Rectal smooth muscle tissue (tissue), 1 donor: ENCODE results near the gene NOG.

Experiments used
- H3K27ac ChIP-seq: one replicate; pipeline ENCODE4 v1.7.0; 2013; ENCODE audit warnings: low read depth, low read length, inconsistent platforms
- H3K27me3 ChIP-seq: one replicate; pipeline ENCODE4 v1.7.0; 2013; ENCODE audit warnings: low read length; ENCODE audit not compliant: control insufficient read depth, insufficient read depth
- H3K36me3 ChIP-seq: one replicate; pipeline ENCODE4 v1.7.0; 2013; ENCODE audit warnings: low read length; ENCODE audit not compliant: control insufficient read depth, insufficient read depth
- H3K4me1 ChIP-seq: one replicate; pipeline ENCODE4 v1.7.0; 2013; ENCODE audit warnings: low read length; ENCODE audit not compliant: control insufficient read depth, insufficient read depth
- H3K4me3 ChIP-seq: one replicate; pipeline ENCODE4 v1.7.0; 2013; ENCODE audit warnings: low read length
- H3K9ac ChIP-seq: one replicate; pipeline ENCODE4 v1.7.0; 2013; ENCODE audit warnings: low read length

NOG gene

DNA sequence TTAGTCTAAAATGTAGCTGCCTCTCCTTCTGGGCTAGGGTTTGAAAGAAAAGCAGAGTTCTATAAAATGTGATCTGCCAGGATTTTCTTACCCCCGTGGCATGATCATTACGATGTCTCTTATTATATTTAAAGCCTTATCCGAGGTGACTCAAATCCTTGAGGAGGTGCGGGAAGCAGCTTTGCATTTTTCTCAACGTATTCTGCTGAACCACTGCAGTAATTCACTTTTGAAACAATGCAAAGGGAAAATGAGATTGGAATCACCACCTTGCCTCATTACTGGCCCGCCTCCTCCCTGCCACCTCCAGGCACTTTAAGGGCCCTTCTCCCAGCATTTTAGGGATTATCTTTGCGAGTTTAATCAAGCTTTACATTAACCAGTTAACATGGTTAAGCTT is 9.7 kb upstream of the NOG start:
- H3K36me3 ChIP-seq, result no peaks in the 10 kb centered on the region
- no peaks in the 10 kb centered on the region for H3K4me1 ChIP-seq
- no peaks in the 10 kb centered on the region for H3K27me3 ChIP-seq
- H3K4me3 ChIP-seq, result no peak overlapping the region
- no peak overlapping the region for H3K27ac ChIP-seq
- no peak overlapping the region for H3K9ac ChIP-seq

DNA sequence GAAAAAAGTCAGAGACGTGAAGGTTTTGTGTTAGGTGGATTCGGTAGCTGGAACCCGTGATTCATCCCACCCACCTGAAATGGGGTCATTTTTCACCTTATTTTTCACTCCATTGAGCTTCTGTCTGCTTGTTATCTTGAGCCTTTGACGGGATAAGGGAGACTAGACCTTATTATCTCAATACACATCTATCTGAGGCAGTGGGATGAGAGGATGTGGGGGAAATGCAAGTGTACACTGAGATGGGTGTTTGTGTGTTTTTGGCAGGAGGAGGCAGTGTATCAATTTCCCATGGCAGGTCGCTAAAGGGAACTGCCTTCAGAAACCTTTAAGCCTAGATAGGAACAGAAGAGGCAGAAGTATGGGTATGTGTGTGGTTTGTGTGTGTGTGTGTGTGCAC is 6.2 kb upstream of the NOG start:
- H3K9ac ChIP-seq, result no peak overlapping the region
- peaks cover 2% of the 10 kb centered on the region for H3K27me3 ChIP-seq
- no peak overlapping the region for H3K4me3 ChIP-seq
- H3K36me3 ChIP-seq, result no peaks in the 10 kb centered on the region
- H3K27ac ChIP-seq, result no peak overlapping the region
- no peaks in the 10 kb centered on the region for H3K4me1 ChIP-seq

DNA sequence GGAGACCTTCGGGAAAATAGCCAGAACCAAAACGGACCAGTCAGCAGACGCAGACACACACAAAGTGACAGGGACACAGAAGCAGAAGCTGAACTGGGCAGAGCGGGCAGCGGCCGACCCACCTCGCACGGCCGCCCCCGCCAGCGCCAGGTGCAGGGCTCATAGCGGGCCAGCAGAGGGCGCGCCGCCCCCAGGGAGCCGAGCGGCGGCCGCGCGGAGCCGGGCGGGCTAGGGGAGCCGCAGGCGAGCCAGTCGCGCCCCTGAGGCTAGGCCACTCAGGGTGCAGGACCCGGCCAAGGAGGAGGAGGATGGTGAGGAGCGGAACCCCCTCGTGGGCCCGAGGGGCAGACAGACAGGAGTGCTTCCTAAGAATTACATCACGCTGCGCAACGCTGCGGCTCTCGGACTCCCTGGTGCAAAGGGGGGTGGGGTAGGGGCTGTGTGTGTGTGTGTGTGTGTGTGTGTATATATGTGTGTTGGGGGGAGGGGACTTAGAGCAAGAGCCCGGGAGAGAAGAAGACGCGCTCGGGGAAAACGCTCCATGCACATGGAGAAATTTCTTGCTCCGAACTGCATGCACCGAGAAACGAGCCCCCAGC is 913 bp upstream of the NOG start:
- Histone ChIP-seq H3K27me3 (peaks cover 15% of the 10 kb centered on the region), H3K27ac (no peak overlapping the region), H3K9ac (no peak overlapping the region), H3K4me1 (peaks cover 6% of the 10 kb centered on the region), H3K4me3 (peak overlapping the region; percentile 65), H3K36me3 (no peaks in the 10 kb centered on the region)

DNA sequence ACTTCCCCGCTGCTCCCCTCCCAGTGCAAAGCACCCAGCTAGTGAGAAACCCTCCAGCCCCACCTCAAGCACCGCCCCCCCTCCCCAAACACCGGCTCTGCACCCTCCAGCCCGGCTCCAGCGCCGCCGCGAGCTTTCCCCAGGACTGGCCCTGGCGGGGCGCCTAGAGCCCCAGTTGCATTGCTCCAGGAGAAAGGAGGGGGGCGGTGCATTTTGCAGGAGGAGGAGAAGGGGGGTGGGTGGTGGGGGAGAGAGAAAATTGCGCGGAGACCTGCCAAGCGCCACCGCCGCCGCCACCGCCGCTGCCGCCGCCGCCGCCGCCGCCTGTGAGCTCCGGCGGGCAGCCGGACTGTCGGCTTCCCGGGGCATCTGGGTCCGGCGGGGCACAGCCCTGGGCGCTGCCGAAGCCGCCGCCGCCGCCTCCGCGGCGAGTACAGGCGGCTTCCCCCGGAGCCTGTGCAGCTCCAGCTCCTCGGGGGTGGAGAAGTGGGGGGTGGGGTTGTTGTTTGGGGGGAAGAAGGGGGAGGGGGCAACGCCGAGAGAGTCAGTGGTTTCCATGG is 333 bp upstream of the NOG start:
- no peak overlapping the region for H3K27ac ChIP-seq
- H3K27me3 ChIP-seq, result peaks cover 21% of the 10 kb centered on the region
- peak overlapping the region; percentile 65 for H3K4me3 ChIP-seq
- H3K9ac ChIP-seq, result no peak overlapping the region
- no peaks in the 10 kb centered on the region for H3K36me3 ChIP-seq
- peaks cover 6% of the 10 kb centered on the region for H3K4me1 ChIP-seq

DNA sequence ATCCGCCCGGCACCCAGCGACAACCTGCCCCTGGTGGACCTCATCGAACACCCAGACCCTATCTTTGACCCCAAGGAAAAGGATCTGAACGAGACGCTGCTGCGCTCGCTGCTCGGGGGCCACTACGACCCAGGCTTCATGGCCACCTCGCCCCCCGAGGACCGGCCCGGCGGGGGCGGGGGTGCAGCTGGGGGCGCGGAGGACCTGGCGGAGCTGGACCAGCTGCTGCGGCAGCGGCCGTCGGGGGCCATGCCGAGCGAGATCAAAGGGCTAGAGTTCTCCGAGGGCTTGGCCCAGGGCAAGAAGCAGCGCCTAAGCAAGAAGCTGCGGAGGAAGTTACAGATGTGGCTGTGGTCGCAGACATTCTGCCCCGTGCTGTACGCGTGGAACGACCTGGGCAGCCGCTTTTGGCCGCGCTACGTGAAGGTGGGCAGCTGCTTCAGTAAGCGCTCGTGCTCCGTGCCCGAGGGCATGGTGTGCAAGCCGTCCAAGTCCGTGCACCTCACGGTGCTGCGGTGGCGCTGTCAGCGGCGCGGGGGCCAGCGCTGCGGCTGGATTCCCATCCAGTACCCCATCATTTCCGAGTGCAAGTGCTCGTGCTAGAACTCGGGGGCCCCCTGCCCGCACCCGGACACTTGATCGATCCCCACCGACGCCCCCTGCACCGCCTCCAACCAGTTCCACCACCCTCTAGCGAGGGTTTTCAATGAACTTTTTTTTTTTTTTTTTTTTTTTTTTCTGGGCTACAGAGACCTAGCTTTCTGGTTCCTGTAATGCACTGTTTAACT is 1.0 kb downstream of the NOG start:
- Histone ChIP-seq H3K9ac (no peak overlapping the region), H3K27ac (no peak overlapping the region), H3K4me3 (peak overlapping the region; percentile 56), H3K27me3 (peaks cover 26% of the 10 kb centered on the region), H3K36me3 (no peaks in the 10 kb centered on the region), H3K4me1 (peaks cover 6% of the 10 kb centered on the region)

DNA sequence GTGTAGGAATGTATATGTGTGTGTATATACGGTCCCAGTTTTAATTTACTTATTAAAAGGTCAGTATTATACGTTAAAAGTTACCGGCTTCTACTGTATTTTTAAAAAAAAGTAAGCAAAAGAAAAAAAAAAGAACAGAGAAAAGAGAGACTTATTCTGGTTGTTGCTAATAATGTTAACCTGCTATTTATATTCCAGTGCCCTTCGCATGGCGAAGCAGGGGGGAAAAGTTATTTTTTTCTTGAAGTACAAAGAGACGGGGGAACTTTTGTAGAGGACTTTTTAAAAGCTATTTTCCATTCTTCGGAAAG is 1.6 kb downstream of the NOG start:
- peaks cover 6% of the 10 kb centered on the region for H3K4me1 ChIP-seq
- no peak overlapping the region for H3K4me3 ChIP-seq
- no peaks in the 10 kb centered on the region for H3K36me3 ChIP-seq
- no peak overlapping the region for H3K9ac ChIP-seq
- H3K27me3 ChIP-seq, result peaks cover 26% of the 10 kb centered on the region
- H3K27ac ChIP-seq, result no peak overlapping the region

DNA sequence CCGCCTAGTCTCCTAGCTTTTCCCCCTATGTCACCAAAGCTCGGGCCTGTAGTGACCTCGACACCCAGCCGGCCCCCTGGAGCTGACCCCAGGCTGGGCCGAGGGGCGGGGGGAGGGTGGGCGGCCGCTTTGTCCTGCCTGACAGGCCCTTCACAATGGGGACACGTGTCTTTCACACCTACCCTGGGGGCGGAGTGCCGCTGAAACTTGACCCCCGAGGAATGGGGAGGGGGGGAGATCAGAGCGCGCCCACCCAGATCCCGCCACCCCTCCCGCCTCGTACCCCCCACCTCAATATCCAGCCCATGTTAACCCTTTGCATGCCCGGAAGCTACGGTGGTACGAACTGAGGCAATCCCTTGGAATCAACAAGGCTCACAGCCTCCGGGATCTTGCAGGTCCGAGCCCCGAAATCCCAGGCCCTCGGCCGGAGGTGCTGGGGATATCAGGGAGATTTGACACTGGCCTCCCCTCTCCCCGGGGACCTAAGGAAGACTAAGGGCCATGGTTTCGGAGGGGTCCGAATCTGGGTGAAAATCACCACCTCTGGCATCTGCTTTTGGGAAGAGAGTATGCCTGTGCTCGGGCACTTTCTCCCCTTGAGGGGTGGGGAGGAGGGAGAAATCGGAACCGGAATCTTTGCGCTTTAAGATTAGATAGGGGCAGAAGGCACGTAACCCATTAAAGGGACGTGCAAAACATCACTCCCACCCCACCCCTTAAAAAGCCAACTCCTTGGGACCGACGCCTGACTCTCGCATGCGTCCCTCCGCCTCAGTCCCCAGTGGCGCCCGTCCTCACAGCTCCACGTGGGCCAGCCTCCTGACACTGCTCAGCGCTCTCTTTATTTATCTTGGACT is 2.6 kb downstream of the NOG start:
- no peaks in the 10 kb centered on the region for H3K36me3 ChIP-seq
- no peak overlapping the region for H3K27ac ChIP-seq
- H3K4me3 ChIP-seq, result peak overlapping the region; percentile 36
- H3K27me3 ChIP-seq, result peaks cover 24% of the 10 kb centered on the region
- H3K9ac ChIP-seq, result no peak overlapping the region
- peaks cover 6% of the 10 kb centered on the region for H3K4me1 ChIP-seq

DNA sequence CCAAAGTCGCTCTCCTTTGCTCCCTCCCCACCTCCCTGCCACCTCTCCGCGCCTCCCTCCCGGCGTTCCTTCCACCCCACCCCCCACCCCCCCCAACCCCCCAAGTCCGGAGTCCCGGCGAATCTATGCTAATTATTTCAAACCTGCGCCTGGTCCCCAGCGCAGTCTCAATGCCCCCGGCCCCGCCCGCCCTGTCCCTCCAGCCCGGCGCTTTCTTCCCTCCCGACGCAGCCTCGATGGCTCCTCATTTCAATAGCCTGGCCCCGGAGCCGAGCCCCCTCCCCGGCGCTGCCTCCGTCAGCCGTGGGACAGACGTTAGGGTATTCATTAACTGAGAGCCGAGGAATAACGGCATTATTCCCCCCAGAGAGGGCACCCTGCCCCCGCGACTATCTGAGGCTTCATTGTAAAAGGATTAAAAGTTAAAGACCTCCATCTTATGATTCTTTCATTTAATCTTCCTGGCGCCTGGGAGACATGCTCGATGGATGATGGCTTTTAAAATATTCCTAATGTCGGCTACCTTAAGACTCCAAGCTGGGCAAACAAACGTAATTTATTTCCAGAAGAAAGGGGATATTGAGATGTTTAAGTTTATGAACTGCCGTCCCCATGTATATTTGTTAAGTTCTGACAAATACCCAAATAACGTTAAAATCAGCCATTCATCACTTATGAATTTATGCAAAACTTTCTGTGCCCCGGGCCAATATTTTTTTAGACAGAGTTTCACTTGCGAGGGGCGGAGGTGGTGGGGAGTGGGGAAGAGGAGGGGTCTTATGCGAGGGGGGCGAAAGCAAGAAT is 3.4 kb downstream of the NOG start:
- no peaks in the 10 kb centered on the region for H3K36me3 ChIP-seq
- H3K27ac ChIP-seq, result no peak overlapping the region
- no peak overlapping the region for H3K9ac ChIP-seq
- H3K27me3 ChIP-seq, result peaks cover 24% of the 10 kb centered on the region
- peak overlapping the region; percentile 25 for H3K4me3 ChIP-seq
- peaks cover 6% of the 10 kb centered on the region for H3K4me1 ChIP-seq

DNA sequence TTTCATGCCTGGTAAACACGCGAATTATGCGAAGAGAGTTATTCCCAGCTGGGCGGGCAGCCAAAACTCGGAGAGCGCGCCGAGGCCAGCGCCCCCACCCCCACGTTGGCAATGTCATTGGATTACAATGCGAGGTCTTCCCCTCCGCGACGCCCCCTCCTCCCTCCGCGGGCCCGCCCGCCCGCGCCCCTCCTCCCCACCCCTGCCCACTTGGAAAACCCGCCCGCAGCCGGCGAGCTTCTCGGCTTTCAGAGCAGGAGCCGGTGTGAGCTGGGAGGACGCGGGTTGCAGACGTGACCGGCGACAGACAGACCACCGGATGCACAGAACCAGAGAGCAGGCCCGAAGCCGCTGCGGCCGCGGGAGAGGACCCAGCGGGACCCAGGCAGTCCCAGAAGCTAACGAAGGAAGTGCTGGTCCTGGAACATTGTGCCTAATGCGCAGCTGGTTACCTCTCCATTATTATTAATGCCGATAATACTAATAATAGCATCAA is 4.0 kb downstream of the NOG start:
- Histone ChIP-seq H3K9ac (no peak overlapping the region), H3K36me3 (no peaks in the 10 kb centered on the region), H3K4me1 (peaks cover 6% of the 10 kb centered on the region), H3K27ac (no peak overlapping the region), H3K4me3 (peak overlapping the region; percentile 25), H3K27me3 (peaks cover 23% of the 10 kb centered on the region)

DNA sequence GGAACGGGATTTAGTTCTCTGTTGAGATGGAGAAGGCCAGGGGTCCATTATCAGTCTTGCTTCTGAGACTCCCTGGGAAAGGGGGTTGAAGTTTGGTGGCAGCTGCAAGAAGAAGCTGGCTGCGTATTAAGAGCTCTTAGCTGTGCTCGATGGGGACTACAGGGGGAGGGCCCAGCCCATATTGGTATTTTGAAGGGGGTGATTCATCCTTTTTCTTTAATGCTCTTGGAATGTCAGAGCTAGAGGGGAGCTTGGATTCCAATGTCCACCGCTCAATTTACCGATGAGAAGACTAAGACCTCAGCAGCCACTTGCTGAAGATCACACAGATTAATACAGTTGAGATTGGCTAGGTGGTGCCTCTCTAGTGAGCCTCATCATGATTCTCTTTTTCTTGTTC is 5.0 kb downstream of the NOG start:
- H3K27me3 ChIP-seq, result peaks cover 19% of the 10 kb centered on the region
- H3K27ac ChIP-seq, result no peak overlapping the region
- H3K4me1 ChIP-seq, result peaks cover 6% of the 10 kb centered on the region
- no peak overlapping the region for H3K9ac ChIP-seq
- no peak overlapping the region for H3K4me3 ChIP-seq
- no peaks in the 10 kb centered on the region for H3K36me3 ChIP-seq

DNA sequence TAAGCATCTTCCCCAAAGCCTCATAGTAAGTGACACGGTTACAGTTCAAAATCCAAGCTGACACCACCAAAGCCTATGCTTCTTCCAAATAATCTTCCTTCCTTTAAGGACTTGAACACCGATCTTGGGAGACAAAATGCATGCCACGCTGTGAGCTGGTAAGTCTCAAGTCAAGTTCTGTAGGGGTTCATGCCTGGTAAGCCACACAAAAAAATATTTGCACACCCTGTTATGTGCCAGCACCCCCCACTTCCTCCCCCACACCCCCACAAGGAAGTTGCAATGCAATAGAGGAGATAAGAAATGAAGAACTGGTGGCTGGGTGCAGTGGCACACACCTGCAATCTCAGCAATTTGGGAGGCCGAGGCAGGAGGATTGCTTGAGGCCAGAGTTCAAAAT is 5.6 kb downstream of the NOG start:
- Histone ChIP-seq H3K36me3 (no peaks in the 10 kb centered on the region), H3K27me3 (peaks cover 19% of the 10 kb centered on the region), H3K27ac (no peak overlapping the region), H3K9ac (no peak overlapping the region), H3K4me1 (peaks cover 6% of the 10 kb centered on the region), H3K4me3 (no peak overlapping the region)

DNA sequence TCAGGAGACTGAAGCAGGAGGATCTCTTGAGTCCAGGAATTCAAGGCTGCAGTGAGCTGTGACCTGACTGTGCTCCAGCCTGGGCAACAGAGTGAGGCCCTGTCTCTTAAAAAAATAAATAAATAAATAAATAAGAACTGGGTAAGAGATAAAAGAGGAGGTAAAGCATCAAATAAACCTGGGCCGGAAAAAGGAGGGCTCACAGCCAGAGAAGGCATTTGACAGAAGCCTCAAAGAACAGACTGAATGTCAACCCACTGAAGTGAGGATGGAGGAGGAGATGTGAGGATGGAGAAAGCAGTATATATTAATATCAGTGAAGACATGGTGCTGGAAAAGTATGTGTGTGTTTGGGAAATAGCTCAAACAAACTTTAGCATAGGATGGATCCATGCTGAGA is 6.1 kb downstream of the NOG start:
- Histone ChIP-seq H3K4me3 (no peak overlapping the region), H3K36me3 (no peaks in the 10 kb centered on the region), H3K9ac (no peak overlapping the region), H3K27me3 (peaks cover 19% of the 10 kb centered on the region), H3K27ac (no peak overlapping the region), H3K4me1 (peaks cover 4% of the 10 kb centered on the region)
